Ascending aorta (tissue), 2 donors: Measurements from ENCODE around the gene RANBP1. TPM values are rescaled to one million over a fixed set of nuclear protein-coding genes. Genes with fewer than 3 reads are reported as not detected.
A peak's percentile ranks its signal among the peaks of the same experiment; 100 is the strongest.

ENCODE experiments used
- DNase-seq, 2 donors: peaks; one replicate each; pipeline ENCODE4 v3.0.0-alpha.2; 2019; ENCODE audit warnings: low spot score in 2 of 2
- H3K27ac ChIP-seq, 2 donors: fragments of 200-600 bp; sonication (generic); one replicate each; pipeline ENCODE4 v1.5.1; 2016 to 2017; ENCODE audit warnings: mild to moderate bottlenecking in 1 of 2
- H3K27me3 ChIP-seq: fragments of 200-600 bp; sonication (generic); one replicate; pipeline ENCODE4 v1.5.1; 2017
- H3K36me3 ChIP-seq, 2 donors: fragments of 200-600 bp; sonication (generic); one replicate each; pipeline ENCODE4 v1.5.1; 2016
- H3K4me1 ChIP-seq, 2 donors: fragments of 200-600 bp; sonication (generic); one replicate each; pipeline ENCODE4 v1.5.1; 2016 to 2017; ENCODE audit warnings: mild to moderate bottlenecking in 1 of 2
- H3K4me3 ChIP-seq, 2 donors: fragments of 200-600 bp; sonication (generic); one replicate each; pipeline ENCODE4 v1.5.1; 2016 to 2017; ENCODE audit warnings: mild to moderate bottlenecking in 1 of 2
- H3K9me3 ChIP-seq, 2 donors: fragments of 200-600 bp; sonication (generic); one replicate each; pipeline ENCODE4 v1.5.1; 2016
- intact Hi-C: fragments of 100-400 bp; cut with DNase I; formaldehyde crosslinking; loops from one replicate; pipeline ENCODE4 v1.15.1; 2023
- total RNA-seq: library from RNA; depleted of rRNA; stranded (reverse); fragments of >200 nt; gene quantifications from one replicate; pipeline ENCODE4 v1.1.0, GENCODE V29; 2016
- TF ChIP-seq, protein P1 (sequence below), 3 experiments: fragments of 200-600 bp in 2 of 3; fragments of 450-650 bp in 1 of 3; sonication (generic) in 2 of 3; IDR thresholded peaks; one replicate each; pipeline ENCODE4 v1.5.1; 2016 to 2019; ENCODE audit warnings: antibody characterized with exemption in 3 of 3, mild to moderate bottlenecking in 1 of 3, moderate library complexity in 1 of 3

The RANBP1 gene
- total RNA-seq, 1 donor from 2014 or later, result 302 TPM

DNA sequence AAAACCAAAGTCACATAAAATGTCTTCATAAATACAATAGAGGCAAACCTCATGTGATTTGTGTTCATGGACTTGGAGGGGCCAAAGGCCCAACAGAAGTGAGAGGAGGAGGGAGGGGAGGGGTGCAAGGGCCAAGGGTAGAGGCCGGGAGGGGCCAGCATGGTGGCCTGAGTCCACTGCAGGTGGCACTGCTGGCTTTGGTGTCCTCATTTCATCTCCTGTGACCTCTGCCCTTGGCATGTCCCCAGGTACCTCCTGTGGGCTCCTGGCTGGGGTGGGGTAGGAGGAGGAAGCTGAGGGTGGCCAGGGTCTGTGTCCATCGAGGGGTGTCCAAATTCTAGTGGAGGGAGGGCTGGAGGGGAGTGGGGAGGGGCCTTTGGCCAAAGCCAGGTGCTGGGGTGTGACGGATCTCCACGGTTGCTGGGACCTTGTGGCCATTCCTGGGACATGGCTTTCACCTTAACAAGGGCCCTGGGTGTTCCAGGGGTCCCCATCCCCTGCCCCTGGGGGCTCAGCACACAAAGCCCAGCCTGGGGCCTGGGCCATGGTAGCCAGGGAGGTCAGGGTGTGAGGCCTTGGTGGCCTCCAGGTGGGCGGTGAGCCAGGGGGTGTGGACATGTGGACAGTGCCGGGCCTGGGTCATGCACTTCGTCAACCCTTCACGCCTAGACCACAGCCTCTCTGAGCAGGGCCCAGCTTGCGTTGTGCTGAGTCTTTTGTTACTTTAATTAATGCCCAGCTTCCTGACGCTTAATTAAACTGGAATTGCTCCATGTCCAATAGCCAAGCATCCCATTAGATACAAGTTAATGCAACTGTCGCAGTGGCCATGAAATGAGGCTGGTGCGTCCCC is 55.6 kb downstream of the RANBP1 start:
- Histone ChIP-seq H3K4me3 (no peak overlapping the region), H3K27ac (no peak overlapping the region), H3K4me1 (no peaks in the 10 kb centered on the region), H3K36me3 (no peaks in the 10 kb centered on the region), H3K9me3 (no peaks in the 10 kb centered on the region), H3K27me3 (no peaks in the 10 kb centered on the region)
- intact Hi-C loops, result no loop called here
- DNase-seq, result no peak
- TF ChIP-seq, protein P1, sequence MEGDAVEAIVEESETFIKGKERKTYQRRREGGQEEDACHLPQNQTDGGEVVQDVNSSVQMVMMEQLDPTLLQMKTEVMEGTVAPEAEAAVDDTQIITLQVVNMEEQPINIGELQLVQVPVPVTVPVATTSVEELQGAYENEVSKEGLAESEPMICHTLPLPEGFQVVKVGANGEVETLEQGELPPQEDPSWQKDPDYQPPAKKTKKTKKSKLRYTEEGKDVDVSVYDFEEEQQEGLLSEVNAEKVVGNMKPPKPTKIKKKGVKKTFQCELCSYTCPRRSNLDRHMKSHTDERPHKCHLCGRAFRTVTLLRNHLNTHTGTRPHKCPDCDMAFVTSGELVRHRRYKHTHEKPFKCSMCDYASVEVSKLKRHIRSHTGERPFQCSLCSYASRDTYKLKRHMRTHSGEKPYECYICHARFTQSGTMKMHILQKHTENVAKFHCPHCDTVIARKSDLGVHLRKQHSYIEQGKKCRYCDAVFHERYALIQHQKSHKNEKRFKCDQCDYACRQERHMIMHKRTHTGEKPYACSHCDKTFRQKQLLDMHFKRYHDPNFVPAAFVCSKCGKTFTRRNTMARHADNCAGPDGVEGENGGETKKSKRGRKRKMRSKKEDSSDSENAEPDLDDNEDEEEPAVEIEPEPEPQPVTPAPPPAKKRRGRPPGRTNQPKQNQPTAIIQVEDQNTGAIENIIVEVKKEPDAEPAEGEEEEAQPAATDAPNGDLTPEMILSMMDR (IDR thresholded peaks at IDR 0.05), result no peak

GRCh38 chr22:20172141-20172613 is 56.3 kb downstream of the RANBP1 start:
- Histone ChIP-seq H3K4me3 (no peak overlapping the region), H3K9me3 (no peaks in the 10 kb centered on the region), H3K27me3 (no peaks in the 10 kb centered on the region), H3K36me3 (no peaks in the 10 kb centered on the region), H3K27ac (no peak overlapping the region), H3K4me1 (no peaks in the 10 kb centered on the region)
- TF ChIP-seq, protein P1 (IDR thresholded peaks at IDR 0.05), result no peak
- intact Hi-C loops, result no loop called here
- no peak for DNase-seq

DNA sequence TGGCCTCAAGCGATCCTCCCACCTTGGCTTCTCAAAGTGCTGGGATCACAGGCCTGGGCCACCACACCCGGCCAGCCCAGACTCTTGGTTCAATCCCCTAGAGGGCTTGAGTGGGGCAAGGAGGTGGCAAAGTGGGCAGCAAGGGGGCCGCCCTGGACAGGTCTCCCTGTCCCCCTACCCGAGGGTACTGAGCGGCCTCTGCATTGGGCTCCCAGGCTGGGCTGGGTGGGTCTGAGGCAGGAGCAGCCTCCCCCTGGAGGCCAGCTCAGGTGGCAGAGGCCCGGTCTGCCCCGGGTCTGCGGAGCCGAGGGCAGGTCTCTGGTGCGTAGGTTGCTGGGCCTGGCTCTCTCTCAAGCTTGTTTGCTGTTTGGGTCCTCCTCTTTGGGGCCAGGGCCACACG is 57.3 kb downstream of the RANBP1 start:
- TF ChIP-seq, protein P1 (IDR thresholded peaks at IDR 0.05), result no peak
- no peaks in the 10 kb centered on the region for H3K36me3 ChIP-seq
- no peak overlapping the region for H3K4me3 ChIP-seq
- no peak for DNase-seq
- no peaks in the 10 kb centered on the region for H3K4me1 ChIP-seq
- no peaks in the 10 kb centered on the region for H3K27me3 ChIP-seq
- no peaks in the 10 kb centered on the region for H3K9me3 ChIP-seq
- intact Hi-C loops, result no loop called here
- no peak overlapping the region for H3K27ac ChIP-seq

DNA sequence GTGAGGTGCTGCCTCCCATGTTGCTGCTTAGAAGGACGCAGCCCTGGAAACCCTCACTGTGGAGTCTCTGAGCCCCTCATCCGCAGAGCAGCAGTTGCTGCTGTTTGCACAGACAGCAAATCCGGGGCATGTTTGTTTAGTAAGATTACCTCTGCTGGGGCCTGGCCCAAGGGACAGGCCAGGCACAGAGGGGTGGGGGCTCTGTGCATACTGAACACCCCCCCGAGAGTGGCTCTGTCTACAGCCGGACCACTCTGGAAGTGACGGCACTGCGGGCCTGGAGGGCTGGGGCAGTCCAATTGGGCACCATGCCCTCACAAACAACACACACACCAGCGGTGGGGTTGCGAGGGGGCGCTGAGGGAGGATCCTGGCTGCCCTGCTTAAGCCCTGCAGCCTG is 57.9 kb downstream of the RANBP1 start:
- Histone ChIP-seq H3K4me3 (no peak overlapping the region), H3K9me3 (no peaks in the 10 kb centered on the region), H3K36me3 (no peaks in the 10 kb centered on the region), H3K27ac (no peak overlapping the region), H3K27me3 (no peaks in the 10 kb centered on the region), H3K4me1 (no peaks in the 10 kb centered on the region)
- no peak for DNase-seq
- intact Hi-C loops, result no loop called here
- TF ChIP-seq, protein P1 (IDR thresholded peaks at IDR 0.05), result no peak

DNA sequence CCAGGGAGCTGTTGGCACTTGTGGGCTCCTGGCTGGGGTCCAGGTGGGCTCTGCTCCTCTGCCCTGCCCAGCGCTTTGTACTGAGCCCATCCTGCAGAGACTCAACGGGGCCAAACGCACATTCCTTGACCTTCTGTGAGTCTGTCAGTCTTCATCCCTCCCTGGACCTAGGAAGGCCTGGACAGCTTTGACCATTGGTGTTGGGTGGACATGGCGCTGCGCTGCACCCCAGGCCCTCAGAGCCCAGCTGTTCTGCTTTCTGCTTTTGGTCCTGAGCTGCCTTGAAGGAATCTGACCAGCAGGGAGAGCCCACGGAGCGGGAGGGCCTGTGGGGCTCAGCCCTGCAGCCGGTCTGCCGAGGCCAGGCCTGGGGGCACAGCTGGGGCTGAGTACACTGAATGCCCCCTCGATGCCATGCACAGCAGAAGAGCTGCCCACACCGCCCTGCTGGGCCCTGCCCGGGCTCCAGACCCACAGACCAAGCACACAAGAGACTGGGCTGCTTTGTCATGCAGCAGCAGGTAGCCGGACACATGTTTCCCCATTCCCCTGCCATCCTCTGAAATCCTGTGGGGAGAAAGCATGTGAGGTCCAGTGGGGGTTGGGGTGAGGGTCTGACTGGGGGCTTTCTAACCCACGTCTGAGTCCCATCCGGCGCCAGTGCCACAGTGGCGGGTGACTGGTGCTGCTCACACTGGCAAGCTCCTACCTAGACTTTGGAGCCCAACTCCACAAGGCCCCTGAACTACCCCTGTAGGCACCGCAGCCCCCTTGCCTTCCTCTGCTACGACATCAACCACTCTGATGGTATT is 59.1 kb downstream of the RANBP1 start:
- H3K9me3 ChIP-seq, result no peaks in the 10 kb centered on the region
- H3K27ac ChIP-seq, result no peak overlapping the region
- no peaks in the 10 kb centered on the region for H3K36me3 ChIP-seq
- no peak overlapping the region for H3K4me3 ChIP-seq
- DNase-seq, result no peak
- TF ChIP-seq, protein P1 (IDR thresholded peaks at IDR 0.05), result peak in 1 of 3 experiments; percentile 30
- intact Hi-C loops, result no loop called here
- H3K27me3 ChIP-seq, result no peaks in the 10 kb centered on the region
- no peaks in the 10 kb centered on the region for H3K4me1 ChIP-seq
